ENCODE results near the gene NSUN7.

- TF ChIP-seq BHLHE40 (IDR thresholded peaks at IDR 0.05; ENCODE audit: borderline replicate concordance) (no peak), ZNF384 (IDR thresholded peaks at IDR 0.05) (no peak), SP1 (IDR thresholded peaks at IDR 0.05) (no peak), CTBP1 (IDR thresholded peaks at IDR 0.05; ENCODE audit: borderline replicate concordance) (no peak), FOXM1 (IDR thresholded peaks at IDR 0.05; ENCODE audit: borderline replicate concordance) (no peak), FOXK2 (IDR thresholded peaks at IDR 0.05) (no peak), FOXA1 (IDR thresholded peaks at IDR 0.05) (no peak), NFRKB (IDR thresholded peaks at IDR 0.05) (no peak), SUZ12 (IDR thresholded peaks at IDR 0.05) (no peak), TARDBP (IDR thresholded peaks at IDR 0.05) (no peak), ARNT (IDR thresholded peaks at IDR 0.05) (no peak), LEF1 (IDR thresholded peaks at IDR 0.05; ENCODE audit: borderline replicate concordance) (no peak)
Measured at GRCh38 chr4:40763228-40763716, 13.5 kb downstream of the NSUN7 start.
